CD4-positive, CD25-positive, alpha-beta regulatory T cell (primary cell): ENCODE data around the gene LARP4B. TPM values are rescaled to one million over a fixed set of nuclear protein-coding genes. Genes with fewer than 3 reads are reported as not detected.

Experiments used
- ATAC-seq, 2 donors: fragments of 150-1000 bp; cut with Tn5 transposase; one replicate each; pipeline ENCODE4 v1.10.0; 2021; ENCODE audit warnings: low read depth in 2 of 2, moderate number of reproducible peaks in 2 of 2, moderate library complexity in 1 of 2
- DNase-seq, 3 donors: peaks; one replicate each; pipeline versions ENCODE4 v3.0.0 to v3.0.0-alpha.2; 2012 to 2022; ENCODE audit warnings: mixed read lengths in 1 of 3
- H3K27ac ChIP-seq: one replicate; pipeline ENCODE4 v1.7.0; 2013; ENCODE audit warnings: mild to moderate bottlenecking, low read length; ENCODE audit not compliant: insufficient read depth, poor library complexity, severe bottlenecking
- H3K27me3 ChIP-seq: one replicate; pipeline ENCODE4 v1.7.0; 2013; ENCODE audit warnings: low read length; ENCODE audit not compliant: control insufficient read depth, insufficient read depth
- H3K36me3 ChIP-seq: one replicate; pipeline ENCODE4 v1.7.0; 2013; ENCODE audit warnings: mild to moderate bottlenecking, low read length, moderate library complexity; ENCODE audit not compliant: control insufficient read depth, insufficient read depth
- H3K4me1 ChIP-seq: 2 replicates; pipeline ENCODE4 v1.7.0; 2013; ENCODE audit warnings: mild to moderate bottlenecking, low read length; ENCODE audit not compliant: insufficient read depth, control insufficient read depth, poor library complexity, severe bottlenecking
- H3K4me3 ChIP-seq: one replicate; pipeline ENCODE4 v1.7.0; 2013; ENCODE audit warnings: low read depth, mild to moderate bottlenecking, low read length, moderate library complexity
- H3K9me3 ChIP-seq, 2 experiments: 1 replicate in 1 of 2; 2 replicates in 1 of 2; pipeline ENCODE4 v1.7.0; 2013; ENCODE audit warnings: low read length in 2 of 2, mild to moderate bottlenecking in 1 of 2, moderate library complexity in 1 of 2; ENCODE audit not compliant: control insufficient read depth in 2 of 2
- H3K27ac Mint-ChIP-seq, 3 donors: one replicate each; pipeline ENCODE4 v1.8.0; 2020 to 2022; ENCODE audit warnings: mild to moderate bottlenecking in 3 of 3, mixed read lengths in 3 of 3, moderate library complexity in 2 of 3
- H3K27me3 Mint-ChIP-seq: one replicate; pipeline ENCODE4 v1.8.0; 2022; ENCODE audit warnings: mild to moderate bottlenecking, mixed read lengths
- H3K36me3 Mint-ChIP-seq: one replicate; pipeline ENCODE4 v1.8.0; 2020; ENCODE audit warnings: mixed read lengths
- H3K4me1 Mint-ChIP-seq, 4 donors: one replicate each; pipeline ENCODE4 v1.8.0; 2020 to 2022; ENCODE audit warnings: mixed read lengths in 4 of 4, mild to moderate bottlenecking in 1 of 4
- H3K4me3 Mint-ChIP-seq, 4 donors: one replicate each; pipeline ENCODE4 v1.8.0; 2020 to 2022; ENCODE audit warnings: mild to moderate bottlenecking in 4 of 4, mixed read lengths in 4 of 4, moderate library complexity in 3 of 4
- H3K9me3 Mint-ChIP-seq, 7 donors: one replicate each; pipeline ENCODE4 v1.8.0; 2020 to 2022; ENCODE audit warnings: mixed read lengths in 7 of 7, mild to moderate bottlenecking in 3 of 7, moderate library complexity in 2 of 7
- polyA plus RNA-seq, 4 donors: library from polyadenylated mRNA; unstranded; fragments of 300-500 nt; fragmentation: Illumina TruSeq; gene quantifications; one replicate each; pipeline ENCODE4 v1.2.3, GENCODE V29; 2021
- total RNA-seq: library from RNA; stranded (reverse); gene quantifications from one replicate; pipeline ENCODE4 v1.2.3, GENCODE V29; 2022

Gene LARP4B
- total RNA-seq (82.0 TPM), polyA plus RNA-seq (10 to 100 TPM; 20.5 to 32.1 (median 27.3) TPM)

- Histone ChIP-seq H3K27me3 (no peaks in the 10 kb centered on the region), H3K9me3 (no peaks in the 10 kb centered on the region), H3K36me3 (peaks cover under 1% of the 10 kb centered on the region), H3K4me1 (peaks cover 29% of the 10 kb centered on the region), H3K4me3 (peak within 1 kb of the TSS; percentile 92), H3K27ac (peak within 1 kb of the TSS; percentile 88)
- H3K4me1 Mint-ChIP-seq, result peaks cover 20 to 43% (median 30%) of the 10 kb centered on the region in 4 donors
- no peaks in the 10 kb centered on the region for H3K9me3 Mint-ChIP-seq
- peaks cover 4% of the 10 kb centered on the region for H3K27me3 Mint-ChIP-seq
- peak; percentile 96 to 99 (median 98) for DNase-seq
- peaks cover 5% of the 10 kb centered on the region for H3K36me3 Mint-ChIP-seq
- ATAC-seq, result peak; percentile 99
- H3K4me3 Mint-ChIP-seq, result peak within 1 kb of the TSS; percentile 93 to 99 (median 95)
- H3K27ac Mint-ChIP-seq, result peak within 1 kb of the TSS; percentile 94 to 97 (median 96)
These were observed at the start of gene LARP4B for GRCh38 chr10:931326-932318. Gene LARP4B (minus strand): TSS chr10:931705. CDS start chr10:885721, 45,984 bp downstream.

- ATAC-seq (no peak), DNase-seq (no peak)
- Mint-ChIP-seq H3K36me3 (peaks cover 6% of the 10 kb centered on the region), H3K4me1 (peaks cover 0 to 2% (median 0%) of the 10 kb centered on the region in 4 donors), H3K4me3 (no peak overlapping the region), H3K9me3 (peaks cover 2 to 23% (median 11%) of the 10 kb centered on the region in 7 donors), H3K27me3 (no peaks in the 10 kb centered on the region), H3K27ac (no peak overlapping the region)
- Histone ChIP-seq H3K9me3 (peaks cover 10 to 19% of the 10 kb centered on the region in 2 experiments), H3K27ac (no peak overlapping the region), H3K4me3 (no peak overlapping the region), H3K27me3 (no peaks in the 10 kb centered on the region), H3K4me1 (no peaks in the 10 kb centered on the region), H3K36me3 (no peaks in the 10 kb centered on the region)
These were observed 49.1 kb upstream of the LARP4B start for GRCh38 chr10:980468-981093.

GRCh38 chr10:978826-979421 lies 47.4 kb upstream of the LARP4B start:
- Mint-ChIP-seq H3K36me3 (peaks cover 6% of the 10 kb centered on the region), H3K27ac (no peak overlapping the region), H3K27me3 (no peaks in the 10 kb centered on the region), H3K4me1 (peaks cover 0 to 2% (median 0%) of the 10 kb centered on the region in 4 donors), H3K4me3 (peak overlapping the region in 1 of 4 donors; percentile 61), H3K9me3 (peaks cover 2 to 23% (median 12%) of the 10 kb centered on the region in 7 donors)
- no peaks in the 10 kb centered on the region for H3K27me3 ChIP-seq
- no peaks in the 10 kb centered on the region for H3K4me1 ChIP-seq
- H3K4me3 ChIP-seq, result no peak overlapping the region
- H3K27ac ChIP-seq, result no peak overlapping the region
- DNase-seq (no peak), ATAC-seq (no peak)
- H3K9me3 ChIP-seq, result peaks cover 10 to 19% of the 10 kb centered on the region in 2 experiments
- H3K36me3 ChIP-seq, result no peaks in the 10 kb centered on the region

DNA sequence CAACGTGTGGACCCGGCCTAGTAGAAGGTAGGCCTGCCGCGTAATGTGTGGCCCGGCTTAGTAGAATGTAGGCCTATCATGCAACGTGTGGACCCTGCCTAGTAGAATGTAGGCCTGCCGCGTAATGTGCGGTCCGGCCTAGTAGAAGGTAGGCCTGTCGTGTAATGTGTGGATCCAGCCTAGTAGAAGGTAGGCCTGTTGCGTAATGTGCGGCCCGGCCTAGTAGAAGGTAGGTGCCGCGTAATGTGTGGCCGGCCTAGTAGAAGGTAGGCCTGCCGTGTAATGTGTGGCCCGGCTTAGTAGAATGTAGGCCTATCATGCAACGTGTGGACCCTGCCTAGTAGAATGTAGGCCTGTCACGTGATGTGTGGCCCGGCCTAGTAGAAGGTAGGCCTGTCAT lies 44.8 kb upstream of the LARP4B start:
- Mint-ChIP-seq H3K4me3 (no peak overlapping the region), H3K4me1 (no peaks in the 10 kb centered on the region), H3K27me3 (peaks cover 4% of the 10 kb centered on the region), H3K27ac (no peak overlapping the region), H3K36me3 (peaks cover 6% of the 10 kb centered on the region), H3K9me3 (peaks cover 3 to 25% (median 12%) of the 10 kb centered on the region in 7 donors)
- DNase-seq, result no peak
- Histone ChIP-seq H3K27ac (no peak overlapping the region), H3K36me3 (no peaks in the 10 kb centered on the region), H3K4me1 (no peaks in the 10 kb centered on the region), H3K9me3 (peaks cover 10 to 19% of the 10 kb centered on the region in 2 experiments), H3K27me3 (no peaks in the 10 kb centered on the region), H3K4me3 (no peak overlapping the region)
- no peak for ATAC-seq

DNA sequence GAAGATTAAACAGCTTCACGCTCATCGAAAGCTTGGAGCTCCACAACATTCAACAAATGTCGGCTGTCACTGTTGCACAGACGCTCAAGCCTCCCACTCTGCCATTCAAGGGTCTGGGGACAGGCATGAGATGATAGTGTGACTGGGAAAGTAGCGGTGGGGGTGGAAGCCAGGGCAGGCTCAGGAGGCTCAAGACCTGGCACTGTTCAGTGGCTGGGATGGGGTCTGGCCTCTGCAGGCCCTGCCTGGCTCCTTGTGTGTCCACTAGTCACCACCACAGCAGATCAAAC lies 43.2 kb upstream of the LARP4B start:
- H3K27me3 Mint-ChIP-seq, result peaks cover 11% of the 10 kb centered on the region
- no peak for ATAC-seq
- H3K36me3 Mint-ChIP-seq, result no peaks in the 10 kb centered on the region
- H3K36me3 ChIP-seq, result no peaks in the 10 kb centered on the region
- peaks cover 1 to 19% (median 8%) of the 10 kb centered on the region in 7 donors for H3K9me3 Mint-ChIP-seq
- H3K4me3 Mint-ChIP-seq, result no peak overlapping the region
- no peaks in the 10 kb centered on the region for H3K4me1 ChIP-seq
- H3K27ac ChIP-seq, result no peak overlapping the region
- H3K9me3 ChIP-seq, result peaks cover 10% of the 10 kb centered on the region in 2 experiments
- H3K4me1 Mint-ChIP-seq, result no peaks in the 10 kb centered on the region
- no peak overlapping the region for H3K4me3 ChIP-seq
- peaks cover 5% of the 10 kb centered on the region for H3K27me3 ChIP-seq
- no peak for DNase-seq
- H3K27ac Mint-ChIP-seq, result no peak overlapping the region

GRCh38 chr10:974038-974784 lies 42.7 kb upstream of the LARP4B start:
- Mint-ChIP-seq H3K9me3 (peaks cover 1 to 18% (median 8%) of the 10 kb centered on the region in 7 donors), H3K36me3 (no peaks in the 10 kb centered on the region), H3K4me3 (no peak overlapping the region), H3K27ac (no peak overlapping the region), H3K4me1 (no peaks in the 10 kb centered on the region), H3K27me3 (peaks cover 11% of the 10 kb centered on the region)
- Histone ChIP-seq H3K36me3 (no peaks in the 10 kb centered on the region), H3K27me3 (peaks cover 5% of the 10 kb centered on the region), H3K4me3 (no peak overlapping the region), H3K27ac (no peak overlapping the region), H3K4me1 (no peaks in the 10 kb centered on the region), H3K9me3 (peaks cover 6 to 7% of the 10 kb centered on the region in 2 experiments)
- no peak for DNase-seq
- no peak for ATAC-seq

GRCh38 chr10:972763-973162 lies 41.3 kb upstream of the LARP4B start:
- Mint-ChIP-seq H3K27ac (no peak overlapping the region), H3K4me3 (no peak overlapping the region)

More at GRCh38 chr10:972763-973162, 41.3 kb upstream of the LARP4B start:
- peaks cover 1 to 14% (median 4%) of the 10 kb centered on the region in 7 donors for H3K9me3 Mint-ChIP-seq
- Histone ChIP-seq H3K4me1 (no peaks in the 10 kb centered on the region), H3K36me3 (no peaks in the 10 kb centered on the region), H3K27me3 (peaks cover 5% of the 10 kb centered on the region), H3K27ac (no peak overlapping the region), H3K9me3 (no peaks in the 10 kb centered on the region), H3K4me3 (no peak overlapping the region)
- peaks cover 0 to 4% (median 0%) of the 10 kb centered on the region in 4 donors for H3K4me1 Mint-ChIP-seq
- DNase-seq (no peak), ATAC-seq (no peak)
- no peaks in the 10 kb centered on the region for H3K36me3 Mint-ChIP-seq
- peaks cover 11% of the 10 kb centered on the region for H3K27me3 Mint-ChIP-seq
